GM23248 (cell line): Measurements from ENCODE around the gene HMCES. TPM values are rescaled to one million over a fixed set of nuclear protein-coding genes. Genes with fewer than 3 reads are reported as not detected.
"Not testable (repeated sequence)": the region's sequence is repeated elsewhere in the genome, so short reads cannot be mapped to it uniquely, and the experiment has no call there.

Experiments
- DNase-seq: peaks from one replicate; pipeline ENCODE4 v3.0.0-alpha.2; 2015
- H2AFZ ChIP-seq: fragments of 200-600 bp; sonication (generic); 2 replicates; pipeline ENCODE4 v1.6.1; 2016; ENCODE audit warnings: antibody characterized with exemption
- H3F3A ChIP-seq: fragments of 200-600 bp; sonication (generic); 2 replicates; pipeline ENCODE4 v1.6.1; 2016; ENCODE audit warnings: mild to moderate bottlenecking, antibody characterized with exemption, mixed run types; ENCODE audit not compliant: insufficient read depth
- H3K27ac ChIP-seq: fragments of 200-600 bp; sonication (generic); 2 replicates; pipeline ENCODE4 v1.5.1; 2016; ENCODE audit warnings: mild to moderate bottlenecking
- H3K27me3 ChIP-seq: fragments of 200-600 bp; sonication (generic); replicated peaks from 2 replicates; pipeline ENCODE4 v1.6.1; 2016; ENCODE audit warnings: mild to moderate bottlenecking; ENCODE audit not compliant: insufficient read depth
- H3K36me3 ChIP-seq: fragments of 200-600 bp; sonication (generic); 2 replicates; pipeline ENCODE4 v1.6.1; 2016; ENCODE audit warnings: low read depth, mild to moderate bottlenecking
- H3K4me1 ChIP-seq: fragments of 200-600 bp; sonication (generic); 2 replicates; pipeline ENCODE4 v1.6.1; 2016; ENCODE audit warnings: mild to moderate bottlenecking; ENCODE audit not compliant: insufficient read depth
- H3K4me2 ChIP-seq: fragments of 200-600 bp; sonication (generic); one replicate; pipeline ENCODE4 v1.6.1; 2016; ENCODE audit warnings: mild to moderate bottlenecking; ENCODE audit not compliant: unreplicated experiment
- H3K4me3 ChIP-seq: fragments of 200-600 bp; sonication (generic); 2 replicates; pipeline ENCODE4 v1.5.1; 2016; ENCODE audit warnings: mild to moderate bottlenecking
- H3K79me2 ChIP-seq: fragments of 200-600 bp; sonication (generic); 2 replicates; pipeline ENCODE4 v1.6.1; 2016; ENCODE audit warnings: mild to moderate bottlenecking; ENCODE audit not compliant: insufficient read depth
- H3K9ac ChIP-seq: fragments of 200-600 bp; sonication (generic); 2 replicates; pipeline ENCODE4 v1.6.1; 2016; ENCODE audit warnings: mild to moderate bottlenecking
- H3K9me2 ChIP-seq: fragments of 200-600 bp; sonication (generic); 2 replicates; pipeline ENCODE4 v1.6.1; 2016; ENCODE audit warnings: mixed run types, mild to moderate bottlenecking, moderate library complexity; ENCODE audit not compliant: insufficient read depth
- H3K9me3 ChIP-seq: fragments of 200-600 bp; sonication (generic); one replicate; pipeline ENCODE4 v1.6.1; 2017; ENCODE audit warnings: low read depth
- H4K20me1 ChIP-seq: fragments of 200-600 bp; sonication (generic); 2 replicates; pipeline ENCODE4 v1.6.0; 2016; ENCODE audit not compliant: insufficient read depth
- EZH2 ChIP-seq: fragments of 200-600 bp; sonication (generic); IDR thresholded peaks from 2 replicates; pipeline ENCODE4 v1.6.1; 2018; ENCODE audit warnings: antibody characterized with exemption, mild to moderate bottlenecking; ENCODE audit not compliant: insufficient read depth, poor library complexity, severe bottlenecking
- EZH2phosphoT487 ChIP-seq: fragments of 200-600 bp; sonication (generic); IDR thresholded peaks from 2 replicates; pipeline ENCODE4 v1.6.1; 2018; ENCODE audit warnings: antibody characterized with exemption, moderate library complexity, mild to moderate bottlenecking, low read depth; ENCODE audit not compliant: insufficient read depth
- WGBS, 2 experiments: methylation state at CpG; one replicate each; pipeline ENCODE4 v1.1.6; 2015 to 2017; ENCODE audit warnings: low lambda C conversion rate in 2 of 2, low coverage in 1 of 2; ENCODE audit errors: missing lambda C conversion rate in 2 of 2; 5-methylcytosine and 5-hydroxymethylcytosine counted together
- in situ Hi-C: fragments of 300-500 bp; cut with MboI; formaldehyde crosslinking; loops from 2 replicates; pipeline ENCODE4 v1.15.0; 2020
- polyA plus RNA-seq: library from polyadenylated mRNA; unstranded; fragments of >200 nt; fragmentation: Nextera tagmentation; extraction: Ambion mirVana; gene quantifications from 2 replicates; pipeline ENCODE4 v1.2.1, GENCODE V29; 2016
- total RNA-seq: library from RNA; depleted of rRNA; stranded (reverse); fragments of >200 nt; shearing (Covaris generic); gene quantifications from 2 replicates; pipeline ENCODE4 v1.2.3, GENCODE V29; 2014

Gene HMCES
- total and polyA plus RNA-seq, 2 experiments from 2014 or later: 12.5 to 33.2 TPM

DNA sequence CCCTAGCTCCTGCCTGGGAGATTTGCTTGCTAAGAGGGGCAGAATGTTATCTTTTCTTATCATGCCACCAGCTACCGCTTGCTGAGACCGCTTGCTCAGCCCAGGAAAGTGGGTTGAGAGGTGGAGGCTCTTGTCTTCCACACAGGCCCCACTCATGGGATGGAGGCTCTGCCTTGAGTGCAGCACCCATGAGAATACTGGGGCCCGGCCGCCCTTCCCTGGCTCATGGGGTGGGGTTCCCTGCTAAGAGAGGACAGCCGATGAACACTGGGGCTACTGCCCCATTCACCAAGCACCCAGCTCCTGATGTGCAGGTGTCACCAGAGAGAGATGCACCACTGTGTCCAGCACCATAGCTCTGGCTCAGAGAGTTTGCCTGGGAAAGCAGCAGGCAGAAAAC lies 55.2 kb downstream of the HMCES start:
- H3K4me3 ChIP-seq: no peak overlapping the region
- no peak for DNase-seq
- H2AFZ ChIP-seq: no peak overlapping the region
- H3K9me3 ChIP-seq: no peaks in the 10 kb centered on the region
- TF ChIP-seq EZH2: no peak
- TF ChIP-seq EZH2phosphoT487: no peak
- H3K27ac ChIP-seq: no peak overlapping the region
- H3F3A ChIP-seq: no peaks in the 10 kb centered on the region
- H3K27me3 ChIP-seq: no peaks in the 10 kb centered on the region
- no peaks in the 10 kb centered on the region for H3K4me1 ChIP-seq
- in situ Hi-C loops: no loop called here
- H3K9ac ChIP-seq: no peak overlapping the region
- no peak overlapping the region for H3K4me2 ChIP-seq
- no peaks in the 10 kb centered on the region for H3K79me2 ChIP-seq
- no peaks in the 10 kb centered on the region for H3K9me2 ChIP-seq
- H3K36me3 ChIP-seq: no peaks in the 10 kb centered on the region
- H4K20me1 ChIP-seq: no peaks in the 10 kb centered on the region
- 79 to 84% methylated on average over 5 of the region's 5 CpGs for WGBS, 2 experiments

DNA sequence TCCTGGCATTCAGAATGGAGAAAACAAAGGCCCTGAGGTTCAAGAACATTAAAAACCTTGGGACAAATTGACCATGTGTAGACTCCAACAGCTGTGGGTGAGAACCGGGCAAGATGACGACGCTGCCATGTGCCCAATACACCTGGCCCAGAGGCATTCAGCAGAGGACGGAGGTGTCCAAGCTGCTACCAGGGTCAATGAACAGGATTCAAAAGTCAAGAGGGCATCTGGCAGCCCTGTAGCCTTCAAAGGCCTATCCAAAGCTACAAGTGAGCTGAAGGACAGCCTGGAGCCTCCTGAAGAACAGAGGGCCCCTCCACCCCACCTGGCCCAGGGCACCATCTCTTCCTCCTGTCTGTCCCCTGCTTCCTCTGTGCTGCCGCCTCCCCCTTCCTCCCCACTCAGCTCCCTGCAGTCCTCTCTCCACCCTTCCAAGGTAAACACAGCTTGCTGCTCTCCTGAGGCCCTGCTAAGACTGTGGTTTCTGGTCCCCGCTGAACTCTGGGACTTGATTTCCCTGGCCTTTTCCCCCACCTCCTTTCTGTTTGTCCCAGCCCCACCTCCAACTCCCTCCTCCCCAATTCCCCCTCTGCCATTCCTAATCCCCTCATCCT lies 57.5 kb downstream of the HMCES start:
- 84 to 94% methylated on average over 6 of the region's 6 CpGs for WGBS, 2 experiments
- Histone ChIP-seq H3K4me3 (no peak overlapping the region), H3K27ac (no peak overlapping the region), H3F3A (no peaks in the 10 kb centered on the region), H2AFZ (no peak overlapping the region), H3K27me3 (no peaks in the 10 kb centered on the region), H4K20me1 (no peaks in the 10 kb centered on the region), H3K9ac (no peak overlapping the region), H3K36me3 (no peaks in the 10 kb centered on the region), H3K9me2 (no peaks in the 10 kb centered on the region), H3K79me2 (no peaks in the 10 kb centered on the region), H3K4me1 (no peaks in the 10 kb centered on the region), H3K4me2 (no peak overlapping the region), H3K9me3 (no peaks in the 10 kb centered on the region)
- DNase-seq: no peak
- in situ Hi-C loops: no loop called here
- no peak for TF ChIP-seq EZH2phosphoT487
- no peak for TF ChIP-seq EZH2

DNA sequence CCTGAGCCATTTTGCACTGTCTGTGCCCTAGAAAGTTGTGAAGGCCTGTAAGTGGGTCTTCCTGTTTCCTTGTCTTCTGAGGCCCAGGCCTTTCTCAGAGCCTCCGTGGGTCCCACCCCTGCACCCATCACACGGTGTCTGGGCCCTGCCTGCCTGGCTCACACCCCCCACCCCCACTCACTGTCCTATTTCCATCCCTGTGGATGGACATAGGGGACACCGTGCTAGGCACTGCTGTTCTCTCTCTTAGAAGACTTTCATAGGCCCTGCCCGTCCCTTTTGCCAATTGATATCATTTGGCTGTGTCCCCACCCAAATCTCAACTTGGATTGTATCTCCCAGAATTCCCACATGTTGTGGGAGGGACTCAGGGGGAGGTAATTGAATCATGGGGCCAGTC lies 59.0 kb downstream of the HMCES start:
- H3K79me2 ChIP-seq, DNase-seq, H3K9ac ChIP-seq, H3K4me2 ChIP-seq, H3K4me3 ChIP-seq, H3F3A ChIP-seq, H3K36me3 ChIP-seq, in situ Hi-C loops, H3K4me1 ChIP-seq, H3K9me2 ChIP-seq, H3K27me3 ChIP-seq, H4K20me1 ChIP-seq, H3K9me3 ChIP-seq, H3K27ac ChIP-seq, H2AFZ ChIP-seq: not testable (repeated sequence)
- 68% methylated on average over 2 to 4 of the region's 4 CpGs for WGBS, 2 experiments

DNA sequence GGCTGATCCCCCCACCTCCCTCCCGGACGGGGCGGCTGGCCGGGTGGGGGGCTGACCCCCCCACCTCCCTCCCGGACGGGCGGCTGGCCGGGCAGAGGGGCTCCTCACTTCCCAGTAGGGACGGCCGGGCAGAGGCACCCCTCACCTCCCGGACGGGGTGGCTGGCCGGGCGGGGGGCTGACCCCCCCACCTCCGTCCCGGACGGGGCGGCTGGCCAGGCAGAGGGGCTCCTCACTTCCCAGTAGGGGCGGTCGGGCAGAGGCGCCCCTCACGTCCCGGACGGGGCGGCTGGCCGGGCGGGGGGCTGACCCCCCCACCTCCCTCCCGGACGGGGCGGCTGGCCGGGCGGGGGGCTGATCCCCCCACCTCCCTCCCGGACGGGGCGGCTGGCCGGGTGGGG lies 60.5 kb downstream of the HMCES start:
- in situ Hi-C loops, H3K27ac ChIP-seq, H3K4me1 ChIP-seq, H3K9ac ChIP-seq, H3K27me3 ChIP-seq, H3F3A ChIP-seq, DNase-seq, H3K9me3 ChIP-seq, H3K36me3 ChIP-seq, H4K20me1 ChIP-seq, H3K79me2 ChIP-seq, H3K4me3 ChIP-seq, H3K9me2 ChIP-seq, H3K4me2 ChIP-seq, H2AFZ ChIP-seq: not testable (repeated sequence)
- WGBS, 2 experiments: 83% methylated on average over 17 of the region's 36 CpGs; no CpG with 5 or more reads in 1 of the 2 experiments

DNA sequence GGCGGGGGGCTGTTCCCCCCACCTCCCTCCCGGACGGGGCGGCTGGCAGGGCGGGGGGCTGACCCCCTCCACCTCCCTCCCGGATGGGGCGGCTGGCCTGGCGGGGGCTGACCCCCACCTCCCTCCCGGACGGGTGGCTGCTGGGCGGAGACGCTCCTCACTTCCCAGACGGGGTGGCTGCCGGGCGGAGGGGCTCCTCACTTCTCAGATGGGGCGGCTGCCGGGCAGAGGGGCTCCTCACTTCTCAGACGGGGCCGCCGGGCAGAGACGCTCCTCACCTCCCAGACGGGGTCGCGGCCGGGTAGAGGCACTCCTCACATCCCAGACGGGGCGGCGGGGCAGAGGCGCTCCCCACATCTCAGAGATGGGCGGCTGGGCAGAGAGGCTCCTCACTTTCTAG lies 61.2 kb downstream of the HMCES start:
- H3K27me3 ChIP-seq, H3K27ac ChIP-seq, DNase-seq, H3K4me2 ChIP-seq, H3K9me2 ChIP-seq, H3K9me3 ChIP-seq, H3K36me3 ChIP-seq, H3K9ac ChIP-seq, H3K4me3 ChIP-seq, H3K4me1 ChIP-seq, H3F3A ChIP-seq, H4K20me1 ChIP-seq, H2AFZ ChIP-seq, H3K79me2 ChIP-seq, in situ Hi-C loops: not testable (repeated sequence)
- 84% methylated on average over 18 of the region's 30 CpGs; no CpG with 5 or more reads in 1 of the 2 experiments for WGBS, 2 experiments
